Activated CD4-positive, alpha-beta T cell treated with anti-CD3 and anti-CD28 coated beads for 36 hours (primary cell): ENCODE results near the gene OBSL1. TPM values are rescaled to one million over a fixed set of nuclear protein-coding genes. Genes with fewer than 3 reads are reported as not detected.

Experiments used
- ATAC-seq: fragments of 200-7000 bp; cut with Tn5 transposase; one replicate; pipeline ENCODE4 v1.10.0; 2021; ENCODE audit warnings: mild to moderate bottlenecking, moderate library complexity
- CTCF ChIA-PET: fragments of 350-600 bp; sonication (Branson Sonifier 250); formaldehyde crosslinking; loops from one replicate; lab custom pipeline; 2021; ENCODE audit warnings: antibody characterized with exemption; lab: Charles Lee
- POLR2A ChIA-PET: fragments of 350-600 bp; sonication (Branson Sonifier 250); formaldehyde crosslinking; loops from one replicate; lab custom pipeline; 2021; ENCODE audit warnings: antibody characterized with exemption, inconsistent platforms; lab: Charles Lee
- DNase-seq: peaks from one replicate; pipeline ENCODE4 v3.0.0-alpha.2; 2020
- H3K27ac Mint-ChIP-seq: one replicate; pipeline ENCODE4 v1.8.0; 2021; ENCODE audit warnings: mixed read lengths
- H3K27me3 Mint-ChIP-seq: one replicate; pipeline ENCODE4 v1.8.0; 2021; ENCODE audit warnings: mixed read lengths
- H3K36me3 Mint-ChIP-seq: one replicate; pipeline ENCODE4 v1.8.0; 2021; ENCODE audit warnings: low read depth, mixed read lengths
- H3K4me1 Mint-ChIP-seq: one replicate; pipeline ENCODE4 v1.8.0; 2021; ENCODE audit warnings: mixed read lengths
- H3K4me3 Mint-ChIP-seq: one replicate; pipeline ENCODE4 v1.8.0; 2021; ENCODE audit warnings: mild to moderate bottlenecking, moderate library complexity, mixed read lengths
- H3K9me3 Mint-ChIP-seq: one replicate; pipeline ENCODE4 v1.8.0; 2021; ENCODE audit warnings: low read depth, mixed read lengths
- intact Hi-C, 2 experiments: fragments of 100-400 bp; cut with DNase I in 1 of 2; cut with micrococcal nuclease in 1 of 2; formaldehyde crosslinking; loops; one replicate each; pipeline versions ENCODE4 v1.14.2 to v1.15.1; 2022 to 2024; cut with DNase I, micrococcal nuclease
- total RNA-seq, 2 experiments: library from RNA; stranded (reverse); gene quantifications; one replicate each; pipeline ENCODE4 v1.2.3, GENCODE V29; 2021

The OBSL1 gene
- total RNA-seq, 2 experiments from 2014 or later: 1.0 to 1.9 TPM

GRCh38 chr2:219508971-219509779, 62.2 kb downstream of the OBSL1 start:
- no peak for DNase-seq
- Mint-ChIP-seq H3K27ac (no peak overlapping the region), H3K4me3 (no peak overlapping the region), H3K4me1 (peaks cover 19% of the 10 kb centered on the region), H3K27me3 (peaks cover 42% of the 10 kb centered on the region), H3K9me3 (no peaks in the 10 kb centered on the region), H3K36me3 (peaks cover 22% of the 10 kb centered on the region)
- CTCF ChIA-PET: interaction anchor here (0.5 to 5.6 kb wide), 12 partner anchors 9 to 223 kb away, joined by 3 to 55 read pairs (median 4); partner anchors contain the start of genes GMPPA and SPEG
- intact Hi-C loops: loop anchor here in 1 of 2 experiments (10.0 kb wide), 1 partner anchor 1494 kb away; no protein-coding TSS in a partner anchor
- peak; percentile 25 for ATAC-seq
- POLR2A ChIA-PET: interaction anchor here (1.4 kb wide), 1 partner anchor 21 kb away, joined by 4 read pairs; no protein-coding TSS in a partner anchor

DNA sequence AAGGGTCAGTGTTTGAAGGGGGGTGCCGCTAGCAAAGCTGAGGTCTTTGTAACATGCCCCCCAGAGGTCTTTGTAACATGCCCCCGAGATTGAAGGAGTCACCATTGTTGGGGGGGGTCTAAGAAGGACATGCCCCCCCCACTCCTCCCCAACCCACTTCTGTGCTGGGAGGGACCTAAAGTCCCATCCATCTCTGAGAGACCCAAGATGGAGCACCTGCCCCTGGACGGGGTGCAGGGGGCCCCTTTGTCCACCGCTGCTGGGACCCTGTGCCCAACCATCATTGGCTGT, 63.0 kb downstream of the OBSL1 start:
- POLR2A ChIA-PET: no interaction called here
- Mint-ChIP-seq H3K27ac (no peak overlapping the region), H3K9me3 (no peaks in the 10 kb centered on the region), H3K36me3 (peaks cover 28% of the 10 kb centered on the region), H3K4me1 (peaks cover 13% of the 10 kb centered on the region), H3K4me3 (no peak overlapping the region), H3K27me3 (peaks cover 35% of the 10 kb centered on the region)
- ATAC-seq (no peak), DNase-seq (no peak)
- intact Hi-C loops: loop anchor here in 1 of 2 experiments (10.0 kb wide), 1 partner anchor 1494 kb away; no protein-coding TSS in a partner anchor
- CTCF ChIA-PET: interaction anchor here (4.6 to 5.6 kb wide), 2 partner anchors 11 to 21 kb away, joined by 46 to 55 read pairs; partner anchors contain the start of gene GMPPA

DNA sequence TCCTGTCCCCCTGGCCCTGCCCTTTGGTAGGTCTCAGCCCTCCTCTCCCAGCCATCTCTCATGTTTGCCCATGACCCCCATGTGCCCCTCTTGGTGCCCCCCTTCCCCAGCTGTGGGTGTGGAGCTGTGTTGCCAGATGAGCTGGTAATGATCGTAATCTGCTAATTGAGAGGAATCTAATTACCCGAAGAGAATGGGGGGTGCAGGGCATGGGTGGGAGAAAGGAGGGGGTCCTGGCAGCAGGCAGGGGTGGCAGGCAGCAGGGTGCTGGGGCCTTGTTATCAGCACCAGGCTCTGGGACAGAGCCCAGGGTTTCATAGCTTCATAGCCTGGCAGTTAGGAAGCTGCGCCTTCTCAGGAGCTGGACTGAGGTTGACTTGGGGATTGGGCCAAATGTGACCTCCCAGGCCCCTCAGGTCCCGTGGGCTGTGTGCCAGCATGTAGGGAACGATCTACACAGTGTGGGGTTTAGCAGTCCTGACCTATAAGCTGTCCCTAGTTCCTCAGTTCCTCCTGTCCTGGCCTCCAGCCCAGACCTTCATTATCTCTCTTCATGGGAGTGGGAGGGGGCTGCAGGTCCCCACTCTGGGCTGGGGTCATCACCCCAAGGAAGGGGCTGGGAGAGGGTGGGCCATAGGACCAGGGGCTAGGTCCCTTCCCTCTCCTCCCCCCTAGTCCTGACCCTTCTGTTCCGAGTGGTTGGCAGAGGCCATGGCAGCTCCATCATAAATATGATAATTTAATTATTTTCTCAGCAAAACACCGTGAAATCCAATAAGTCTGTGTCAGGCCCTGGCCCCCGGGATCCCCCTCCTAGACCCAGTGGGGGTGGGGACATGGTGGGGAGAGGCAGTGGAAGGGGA, 63.5 kb downstream of the OBSL1 start:
- peaks cover 12% of the 10 kb centered on the region for H3K4me1 Mint-ChIP-seq
- intact Hi-C loops: loop anchor here in 1 of 2 experiments (10.0 kb wide), 1 partner anchor 1493 kb away; no protein-coding TSS in a partner anchor
- ChIA-PET POLR2A (no interaction called here), CTCF (interaction anchor here (0.5 to 5.6 kb wide), 5 partner anchors 10 to 135 kb away, joined by 3 to 55 read pairs (median 3); partner anchors contain the start of gene GMPPA)
- no peak overlapping the region for H3K27ac Mint-ChIP-seq
- H3K4me3 Mint-ChIP-seq: no peak overlapping the region
- peaks cover 30% of the 10 kb centered on the region for H3K27me3 Mint-ChIP-seq
- DNase-seq (no peak), ATAC-seq (no peak)
- no peaks in the 10 kb centered on the region for H3K9me3 Mint-ChIP-seq
- peaks cover 28% of the 10 kb centered on the region for H3K36me3 Mint-ChIP-seq

- ChIA-PET POLR2A (no interaction called here), CTCF (interaction anchor here (0.5 to 5.6 kb wide), 6 partner anchors 9 to 136 kb away, joined by 3 to 55 read pairs (median 3); partner anchors contain the start of gene GMPPA)
- DNase-seq (no peak), ATAC-seq (no peak)
- Mint-ChIP-seq H3K9me3 (no peaks in the 10 kb centered on the region), H3K4me3 (no peak overlapping the region), H3K36me3 (peaks cover 28% of the 10 kb centered on the region), H3K27me3 (peaks cover 25% of the 10 kb centered on the region), H3K27ac (no peak overlapping the region), H3K4me1 (peaks cover 12% of the 10 kb centered on the region)
- intact Hi-C loops: loop anchor here in 1 of 2 experiments (10.0 kb wide), 1 partner anchor 1492 kb away; no protein-coding TSS in a partner anchor
Measured at GRCh38 chr2:219506802-219507526, 64.4 kb downstream of the OBSL1 start.

- peaks cover 28% of the 10 kb centered on the region for H3K36me3 Mint-ChIP-seq
- H3K4me3 Mint-ChIP-seq: no peak overlapping the region
- CTCF ChIA-PET: interaction anchor here (1.0 to 5.6 kb wide), 3 partner anchors 9 to 23 kb away, joined by 3 to 55 read pairs (median 46); partner anchors contain the start of gene GMPPA
- POLR2A ChIA-PET: no interaction called here
- intact Hi-C loops: loop anchor here in 1 of 2 experiments (10.0 kb wide), 1 partner anchor 1491 kb away; no protein-coding TSS in a partner anchor
- H3K9me3 Mint-ChIP-seq: no peaks in the 10 kb centered on the region
- DNase-seq (no peak), ATAC-seq (no peak)
- peaks cover 20% of the 10 kb centered on the region for H3K27me3 Mint-ChIP-seq
- H3K27ac Mint-ChIP-seq: no peak overlapping the region
- H3K4me1 Mint-ChIP-seq: peaks cover 15% of the 10 kb centered on the region
Measured at GRCh38 chr2:219506153-219506801, 65.1 kb downstream of the OBSL1 start.

- ATAC-seq (no peak), DNase-seq (no peak)
- CTCF ChIA-PET: no interaction called here
Measured at GRCh38 chr2:219505585-219505984, 65.8 kb downstream of the OBSL1 start.

DNA sequence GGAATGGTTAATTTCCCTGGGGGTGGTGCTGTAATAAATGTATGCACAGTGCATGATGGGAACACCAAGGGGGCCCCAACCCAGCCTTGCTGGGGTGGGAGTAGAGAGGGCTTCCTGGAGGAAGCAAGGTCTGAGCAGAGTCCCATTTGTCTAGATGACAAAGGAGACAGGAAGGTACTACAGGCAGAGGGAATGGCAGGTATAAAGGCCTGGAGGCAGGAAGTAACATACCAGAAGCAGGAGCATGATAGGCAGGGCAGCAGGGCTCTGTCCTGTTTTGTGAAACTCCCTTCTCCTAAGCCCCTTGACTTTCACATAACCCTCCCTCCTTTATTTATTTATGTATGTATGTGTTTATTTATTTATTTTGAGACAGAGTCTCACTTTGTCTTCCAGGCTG, 68.7 kb downstream of the OBSL1 start:
- ChIA-PET POLR2A (no interaction called here), CTCF (no interaction called here)
- intact Hi-C loops: loop anchor here in 1 of 2 experiments (10.0 kb wide), 1 partner anchor 1488 kb away; no protein-coding TSS in a partner anchor
- ATAC-seq: no peak
- Mint-ChIP-seq H3K27ac (no peak overlapping the region), H3K9me3 (no peaks in the 10 kb centered on the region), H3K4me3 (no peak overlapping the region), H3K27me3 (peaks cover 6% of the 10 kb centered on the region), H3K4me1 (peaks cover 28% of the 10 kb centered on the region), H3K36me3 (peaks cover 26% of the 10 kb centered on the region)
- no peak for DNase-seq

More at GRCh38 chr2:219505585-219505984, 65.8 kb downstream of the OBSL1 start:
- Mint-ChIP-seq H3K27ac (no peak overlapping the region), H3K36me3 (peaks cover 28% of the 10 kb centered on the region), H3K9me3 (no peaks in the 10 kb centered on the region), H3K4me1 (peaks cover 16% of the 10 kb centered on the region), H3K4me3 (no peak overlapping the region), H3K27me3 (peaks cover 13% of the 10 kb centered on the region)
- POLR2A ChIA-PET: no interaction called here
- intact Hi-C loops: loop anchor here in 1 of 2 experiments (10.0 kb wide), 1 partner anchor 1491 kb away; no protein-coding TSS in a partner anchor

GRCh38 chr2:219501849-219502248, 69.5 kb downstream of the OBSL1 start:
- no peak overlapping the region for H3K4me3 Mint-ChIP-seq
- ChIA-PET CTCF (interaction anchor here (0.6 kb wide), 1 partner anchor 17 kb away, joined by 3 read pairs; no protein-coding TSS in a partner anchor), POLR2A (no interaction called here)
- intact Hi-C loops: loop anchor here in 1 of 2 experiments (10.0 kb wide), 1 partner anchor 1487 kb away; no protein-coding TSS in a partner anchor
- ATAC-seq: no peak
- no peak for DNase-seq
- no peaks in the 10 kb centered on the region for H3K9me3 Mint-ChIP-seq
- peaks cover 13% of the 10 kb centered on the region for H3K27me3 Mint-ChIP-seq
- H3K4me1 Mint-ChIP-seq: peaks cover 33% of the 10 kb centered on the region
- H3K36me3 Mint-ChIP-seq: peaks cover 21% of the 10 kb centered on the region
- H3K27ac Mint-ChIP-seq: no peak overlapping the region
